D341Med (cell line): Measurements from ENCODE around the gene RPS6KC1.
"Not testable (repeated sequence)": the region's sequence is repeated elsewhere in the genome, so short reads cannot be mapped to it uniquely, and the experiment has no call there.

Experiments
- DNase-seq: peaks from one replicate; pipeline ENCODE4 v3.0.0; 2012; ENCODE audit warnings: low spot score

RPS6KC1 gene

GRCh38 chr1:213154056-213154685 is 103.1 kb downstream of the RPS6KC1 start:
- no peak for DNase-seq

GRCh38 chr1:213159376-213159775 is 108.3 kb downstream of the RPS6KC1 start:
- DNase-seq: no peak

- not testable (repeated sequence) for DNase-seq
Observed at GRCh38 chr1:213160442-213160841, 109.4 kb downstream of the RPS6KC1 start.

- DNase-seq: no peak
Observed at GRCh38 chr1:213162338-213162737, 111.3 kb downstream of the RPS6KC1 start.

- no peak for DNase-seq
Observed at GRCh38 chr1:213162862-213163261, 111.8 kb downstream of the RPS6KC1 start.

- no peak for DNase-seq
Observed at GRCh38 chr1:213163278-213163711, 112.3 kb downstream of the RPS6KC1 start.

GRCh38 chr1:213164561-213164960 is 113.5 kb downstream of the RPS6KC1 start:
- DNase-seq: no peak

GRCh38 chr1:213166852-213167251 is 115.8 kb downstream of the RPS6KC1 start:
- no peak for DNase-seq

- DNase-seq: no peak
Observed at GRCh38 chr1:213171711-213172110, 120.7 kb downstream of the RPS6KC1 start.

GRCh38 chr1:213176341-213176740 is 125.3 kb downstream of the RPS6KC1 start:
- DNase-seq: no peak

- no peak for DNase-seq
Observed at GRCh38 chr1:213179784-213180183, 128.7 kb downstream of the RPS6KC1 start.

GRCh38 chr1:213180833-213181232 is 129.8 kb downstream of the RPS6KC1 start:
- no peak for DNase-seq

GRCh38 chr1:213183036-213183672 is 132.1 kb downstream of the RPS6KC1 start:
- no peak for DNase-seq

GRCh38 chr1:213186168-213186567 is 135.1 kb downstream of the RPS6KC1 start:
- no peak for DNase-seq

GRCh38 chr1:213192026-213192425 is 141.0 kb downstream of the RPS6KC1 start:
- DNase-seq: no peak

- DNase-seq: no peak
Observed at GRCh38 chr1:213194383-213194782, 143.3 kb downstream of the RPS6KC1 start.

- DNase-seq: no peak
Observed at GRCh38 chr1:213194855-213195254, 143.8 kb downstream of the RPS6KC1 start.

GRCh38 chr1:213196328-213197054 is 145.4 kb downstream of the RPS6KC1 start:
- DNase-seq: not testable (repeated sequence)

- no peak for DNase-seq
Observed at GRCh38 chr1:213200630-213201029, 149.6 kb downstream of the RPS6KC1 start.

- DNase-seq: no peak
Observed at GRCh38 chr1:213201380-213202155, 150.5 kb downstream of the RPS6KC1 start.

GRCh38 chr1:213211201-213211600 is 160.2 kb downstream of the RPS6KC1 start:
- no peak for DNase-seq

- not testable (repeated sequence) for DNase-seq
Observed at GRCh38 chr1:213219076-213219475, 168.0 kb downstream of the RPS6KC1 start.
